Neural cell (in vitro differentiated cells): ENCODE measurements around the gene PHLDB1.

Experiments
- CTCF ChIP-seq: fragments of 450-650 bp; IDR thresholded peaks from 2 replicates; pipeline ENCODE4 v1.5.1; 2014; ENCODE audit warnings: antibody characterized with exemption, mild to moderate bottlenecking, moderate library complexity; ENCODE audit not compliant: poor library complexity, severe bottlenecking
- EP300 ChIP-seq: fragments of 450-650 bp; conservative IDR thresholded peaks from 2 replicates; pipeline ENCODE4 v1.6.1; 2014; ENCODE audit warnings: antibody characterized with exemption, mild to moderate bottlenecking, moderate library complexity; ENCODE audit not compliant: poor library complexity, severe bottlenecking
- EZH2 ChIP-seq: fragments of 200-600, 300-800 bp; shearing (Covaris generic), sonication (generic); IDR thresholded peaks from 2 replicates; pipeline ENCODE4 v1.6.1; 2014; ENCODE audit warnings: antibody characterized with exemption, low read length, borderline replicate concordance, mild to moderate bottlenecking; ENCODE audit not compliant: insufficient read depth, poor library complexity, severe bottlenecking
- MXI1 ChIP-seq: fragments of 450-650 bp; conservative IDR thresholded peaks from 2 replicates; pipeline ENCODE4 v1.6.1; 2014; ENCODE audit warnings: antibody characterized with exemption, mild to moderate bottlenecking; ENCODE audit not compliant: poor library complexity, severe bottlenecking
- POLR2AphosphoS5 ChIP-seq: IDR thresholded peaks from 2 replicates; pipeline ENCODE4 v1.6.1; 2012
- RAD21 ChIP-seq: fragments of 450-650 bp; conservative IDR thresholded peaks from 2 replicates; pipeline ENCODE4 v1.6.1; 2014; ENCODE audit warnings: antibody characterized with exemption, mild to moderate bottlenecking, moderate library complexity
- SMC3 ChIP-seq: fragments of 450-650 bp; conservative IDR thresholded peaks from 2 replicates; pipeline ENCODE4 v1.6.1; 2014; ENCODE audit warnings: antibody characterized with exemption, mild to moderate bottlenecking, moderate library complexity; ENCODE audit not compliant: poor library complexity
- TAF1 ChIP-seq: IDR thresholded peaks from 2 replicates; pipeline ENCODE4 v1.6.1; 2012; ENCODE audit warnings: low read depth
- TF ChIP-seq, protein P1 (sequence below): IDR thresholded peaks from 2 replicates; pipeline ENCODE4 v1.6.1; 2012; ENCODE audit warnings: borderline replicate concordance

- TF ChIP-seq CTCF = no peak
- no peak for TF ChIP-seq RAD21
- TF ChIP-seq POLR2AphosphoS5 = no peak
- TF ChIP-seq EZH2 = no peak
- no peak for TF ChIP-seq TAF1
- no peak for TF ChIP-seq SMC3
- TF ChIP-seq, protein P1, sequence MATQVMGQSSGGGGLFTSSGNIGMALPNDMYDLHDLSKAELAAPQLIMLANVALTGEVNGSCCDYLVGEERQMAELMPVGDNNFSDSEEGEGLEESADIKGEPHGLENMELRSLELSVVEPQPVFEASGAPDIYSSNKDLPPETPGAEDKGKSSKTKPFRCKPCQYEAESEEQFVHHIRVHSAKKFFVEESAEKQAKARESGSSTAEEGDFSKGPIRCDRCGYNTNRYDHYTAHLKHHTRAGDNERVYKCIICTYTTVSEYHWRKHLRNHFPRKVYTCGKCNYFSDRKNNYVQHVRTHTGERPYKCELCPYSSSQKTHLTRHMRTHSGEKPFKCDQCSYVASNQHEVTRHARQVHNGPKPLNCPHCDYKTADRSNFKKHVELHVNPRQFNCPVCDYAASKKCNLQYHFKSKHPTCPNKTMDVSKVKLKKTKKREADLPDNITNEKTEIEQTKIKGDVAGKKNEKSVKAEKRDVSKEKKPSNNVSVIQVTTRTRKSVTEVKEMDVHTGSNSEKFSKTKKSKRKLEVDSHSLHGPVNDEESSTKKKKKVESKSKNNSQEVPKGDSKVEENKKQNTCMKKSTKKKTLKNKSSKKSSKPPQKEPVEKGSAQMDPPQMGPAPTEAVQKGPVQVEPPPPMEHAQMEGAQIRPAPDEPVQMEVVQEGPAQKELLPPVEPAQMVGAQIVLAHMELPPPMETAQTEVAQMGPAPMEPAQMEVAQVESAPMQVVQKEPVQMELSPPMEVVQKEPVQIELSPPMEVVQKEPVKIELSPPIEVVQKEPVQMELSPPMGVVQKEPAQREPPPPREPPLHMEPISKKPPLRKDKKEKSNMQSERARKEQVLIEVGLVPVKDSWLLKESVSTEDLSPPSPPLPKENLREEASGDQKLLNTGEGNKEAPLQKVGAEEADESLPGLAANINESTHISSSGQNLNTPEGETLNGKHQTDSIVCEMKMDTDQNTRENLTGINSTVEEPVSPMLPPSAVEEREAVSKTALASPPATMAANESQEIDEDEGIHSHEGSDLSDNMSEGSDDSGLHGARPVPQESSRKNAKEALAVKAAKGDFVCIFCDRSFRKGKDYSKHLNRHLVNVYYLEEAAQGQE = no peak
- TF ChIP-seq EP300 = no peak
- no peak for TF ChIP-seq MXI1
Observed at GRCh38 chr11:118671254-118671653, 63.8 kb downstream of the PHLDB1 start.
